GM19240 (cell line): ENCODE data around the gene PPP1R15A.
"Not testable (repeated sequence)": the region's sequence is repeated elsewhere in the genome, so short reads cannot be mapped to it uniquely, and the experiment has no call there.

Source experiments
- DNase-seq: peaks from one replicate; pipeline ENCODE4 v3.0.0; 2011; ENCODE audit warnings: low spot score; ENCODE audit not compliant: insufficient read length

The PPP1R15A gene

DNA sequence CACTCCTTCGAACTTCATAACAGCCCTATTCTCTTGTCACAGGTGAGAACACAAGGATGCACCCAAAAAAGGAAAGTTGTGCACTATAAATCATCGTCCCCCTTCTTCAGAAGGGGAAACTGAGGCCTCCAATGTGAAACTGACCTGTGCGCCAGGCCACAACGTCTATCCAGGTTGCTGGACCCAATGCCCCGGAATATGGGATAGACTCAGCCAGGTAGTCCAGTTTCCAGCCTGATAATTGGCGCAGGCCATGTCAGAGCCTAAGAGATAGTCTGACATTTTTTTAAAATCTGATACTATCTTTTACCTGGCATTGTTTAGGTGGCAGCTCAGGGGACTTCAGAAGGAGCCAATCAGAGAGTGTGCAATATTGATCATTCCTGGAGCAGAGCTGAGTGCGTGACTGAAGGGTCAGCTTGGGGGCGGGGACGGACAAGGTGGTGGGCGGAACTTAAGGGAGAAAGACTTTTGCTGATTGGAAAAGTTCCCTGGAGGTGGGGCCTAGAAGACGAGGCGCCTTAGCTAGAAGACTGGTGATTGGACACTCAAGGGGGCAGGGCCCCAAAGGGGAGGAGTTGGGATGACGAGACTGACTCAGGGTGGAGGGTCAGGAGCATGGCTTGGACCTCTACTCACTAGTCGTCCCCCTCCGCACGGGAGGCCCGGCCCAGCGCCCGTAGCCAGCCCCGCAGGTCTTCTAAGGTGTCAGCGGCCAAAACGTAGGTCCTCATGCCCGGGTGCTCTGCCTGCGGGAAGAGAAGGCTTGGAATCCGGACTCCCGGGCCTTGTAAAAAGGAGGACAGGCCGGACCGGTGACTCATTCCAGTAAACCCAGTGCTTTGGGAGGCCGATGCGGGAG is 12.3 kb upstream of the PPP1R15A start:
- no peak for DNase-seq

DNA sequence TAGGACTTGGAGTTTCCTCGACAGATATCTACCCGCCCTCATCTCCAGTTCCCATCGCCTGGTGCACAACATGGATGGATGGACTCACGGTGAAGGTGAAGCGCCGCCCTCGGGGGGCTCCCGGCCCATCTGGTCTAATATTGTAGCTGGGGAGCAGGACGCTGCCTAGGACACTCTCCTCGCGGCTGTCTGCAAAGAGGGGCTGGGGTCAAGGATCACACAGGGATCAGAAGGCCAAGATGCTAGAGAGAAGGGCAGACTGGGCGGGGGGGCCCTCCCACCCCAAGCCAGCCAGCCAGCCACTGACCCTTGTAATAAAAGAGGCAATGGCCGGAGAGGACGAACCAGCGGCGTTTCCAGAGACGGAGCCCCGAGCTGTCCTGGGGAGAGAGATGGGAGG is 10.9 kb upstream of the PPP1R15A start:
- no peak for DNase-seq

GRCh38 chr19:48862827-48863226 is 9.4 kb upstream of the PPP1R15A start:
- DNase-seq: no peak

- no peak for DNase-seq
Observed at GRCh38 chr19:48866692-48867091, 5.5 kb upstream of the PPP1R15A start.

DNA sequence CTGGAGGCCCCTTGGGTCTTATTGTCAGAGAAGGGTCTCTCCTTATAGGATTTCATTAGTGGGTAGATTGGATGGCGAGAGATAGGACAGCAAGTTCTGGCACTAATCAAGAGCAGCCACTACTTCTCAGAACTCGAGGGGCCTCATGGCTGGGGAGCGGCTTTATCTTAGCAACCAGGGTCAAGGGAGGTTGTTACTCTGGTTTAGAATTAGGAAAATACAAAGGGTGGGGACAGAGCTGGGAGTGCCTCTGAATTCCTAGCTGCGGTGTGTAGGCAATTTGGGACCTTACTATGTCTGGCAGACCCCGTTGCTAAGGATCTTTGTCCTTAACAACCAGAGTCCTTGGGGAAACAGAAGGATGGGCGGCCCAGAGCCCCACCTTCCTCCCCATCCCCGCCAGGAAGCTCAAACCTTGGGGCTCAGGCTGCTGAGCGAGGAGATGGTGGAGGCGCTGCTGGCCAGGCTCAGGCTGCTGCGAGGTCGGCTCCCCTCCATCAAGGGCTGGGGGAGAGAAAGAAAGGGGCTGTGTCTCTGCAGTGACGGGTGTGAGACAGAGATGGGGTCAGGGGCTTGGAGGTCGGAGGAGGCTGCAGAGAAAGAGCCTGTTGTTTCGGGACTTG is 5.0 kb upstream of the PPP1R15A start:
- no peak for DNase-seq

- no peak for DNase-seq
Observed at GRCh38 chr19:48867746-48868113, 4.5 kb upstream of the PPP1R15A start.

GRCh38 chr19:48868114-48868886 is 3.9 kb upstream of the PPP1R15A start, which contains the start of gene PLEKHA4:
Gene PLEKHA4, minus strand, starts transcription at chr19:48868617. Its CDS starts 997 bp downstream, at chr19:48867620.
- DNase-seq: no peak

- DNase-seq: no peak
Observed at GRCh38 chr19:48870048-48870447, 2.2 kb upstream of the PPP1R15A start.

DNA sequence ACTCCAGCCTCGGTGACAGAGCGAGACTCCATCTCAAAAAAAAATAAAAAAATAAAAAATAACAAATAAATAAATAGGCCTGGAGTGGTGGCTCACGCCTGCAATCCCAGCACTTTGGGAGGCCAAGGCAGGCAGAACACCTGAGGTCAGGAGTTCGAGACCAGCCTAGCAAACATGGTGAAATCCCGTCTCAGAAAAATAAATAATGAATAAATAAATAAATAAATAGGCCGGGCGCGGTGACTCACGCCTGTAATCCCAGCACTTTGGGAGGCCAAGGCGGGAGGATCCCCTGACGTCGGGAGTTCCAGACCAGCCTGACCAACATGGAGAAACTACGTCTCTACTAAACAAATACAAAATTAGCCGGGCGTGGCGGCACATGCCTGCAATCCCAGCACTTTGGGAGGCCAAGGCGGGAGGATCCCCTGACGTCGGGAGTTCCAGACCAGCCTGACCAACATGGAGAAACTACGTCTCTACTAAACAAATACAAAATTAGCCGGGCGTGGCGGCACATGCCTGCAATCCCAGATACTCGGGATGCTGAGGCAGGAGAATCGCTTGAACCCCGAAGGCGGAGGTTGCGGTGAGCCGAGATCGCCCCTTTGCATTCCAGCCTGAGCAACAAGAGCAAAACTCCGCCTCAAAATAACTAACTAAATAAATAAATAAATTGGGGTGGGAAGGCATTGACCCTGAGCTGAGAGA is 595 bp upstream of the PPP1R15A start:
- DNase-seq: not testable (repeated sequence)

- DNase-seq: no peak
Observed at GRCh38 chr19:48872884-48873475, 759 bp downstream of the PPP1R15A start.

DNA sequence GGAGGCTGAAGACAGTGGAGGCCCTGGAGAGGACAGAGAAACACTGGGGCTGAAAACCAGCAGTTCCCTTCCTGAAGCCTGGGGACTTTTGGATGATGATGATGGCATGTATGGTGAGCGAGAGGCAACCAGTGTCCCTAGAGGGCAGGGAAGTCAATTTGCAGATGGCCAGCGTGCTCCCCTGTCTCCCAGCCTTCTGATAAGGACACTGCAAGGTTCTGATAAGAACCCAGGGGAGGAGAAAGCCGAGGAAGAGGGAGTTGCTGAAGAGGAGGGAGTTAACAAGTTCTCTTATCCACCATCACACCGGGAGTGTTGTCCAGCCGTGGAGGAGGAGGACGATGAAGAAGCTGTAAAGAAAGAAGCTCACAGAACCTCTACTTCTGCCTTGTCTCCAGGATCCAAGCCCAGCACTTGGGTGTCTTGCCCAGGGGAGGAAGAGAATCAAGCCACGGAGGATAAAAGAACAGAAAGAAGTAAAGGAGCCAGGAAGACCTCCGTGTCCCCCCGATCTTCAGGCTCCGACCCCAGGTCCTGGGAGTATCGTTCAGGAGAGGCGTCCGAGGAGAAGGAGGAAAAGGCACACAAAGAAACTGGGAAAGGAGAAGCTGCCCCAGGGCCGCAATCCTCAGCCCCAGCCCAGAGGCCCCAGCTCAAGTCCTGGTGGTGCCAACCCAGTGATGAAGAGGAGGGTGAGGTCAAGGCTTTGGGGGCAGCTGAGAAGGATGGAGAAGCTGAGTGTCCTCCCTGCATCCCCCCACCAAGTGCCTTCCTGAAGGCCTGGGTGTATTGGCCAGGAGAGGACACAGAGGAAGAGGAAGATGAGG is 1.5 kb downstream of the PPP1R15A start:
- DNase-seq: no peak

- no peak for DNase-seq
Observed at GRCh38 chr19:48874303-48875135, 2.3 kb downstream of the PPP1R15A start.

DNA sequence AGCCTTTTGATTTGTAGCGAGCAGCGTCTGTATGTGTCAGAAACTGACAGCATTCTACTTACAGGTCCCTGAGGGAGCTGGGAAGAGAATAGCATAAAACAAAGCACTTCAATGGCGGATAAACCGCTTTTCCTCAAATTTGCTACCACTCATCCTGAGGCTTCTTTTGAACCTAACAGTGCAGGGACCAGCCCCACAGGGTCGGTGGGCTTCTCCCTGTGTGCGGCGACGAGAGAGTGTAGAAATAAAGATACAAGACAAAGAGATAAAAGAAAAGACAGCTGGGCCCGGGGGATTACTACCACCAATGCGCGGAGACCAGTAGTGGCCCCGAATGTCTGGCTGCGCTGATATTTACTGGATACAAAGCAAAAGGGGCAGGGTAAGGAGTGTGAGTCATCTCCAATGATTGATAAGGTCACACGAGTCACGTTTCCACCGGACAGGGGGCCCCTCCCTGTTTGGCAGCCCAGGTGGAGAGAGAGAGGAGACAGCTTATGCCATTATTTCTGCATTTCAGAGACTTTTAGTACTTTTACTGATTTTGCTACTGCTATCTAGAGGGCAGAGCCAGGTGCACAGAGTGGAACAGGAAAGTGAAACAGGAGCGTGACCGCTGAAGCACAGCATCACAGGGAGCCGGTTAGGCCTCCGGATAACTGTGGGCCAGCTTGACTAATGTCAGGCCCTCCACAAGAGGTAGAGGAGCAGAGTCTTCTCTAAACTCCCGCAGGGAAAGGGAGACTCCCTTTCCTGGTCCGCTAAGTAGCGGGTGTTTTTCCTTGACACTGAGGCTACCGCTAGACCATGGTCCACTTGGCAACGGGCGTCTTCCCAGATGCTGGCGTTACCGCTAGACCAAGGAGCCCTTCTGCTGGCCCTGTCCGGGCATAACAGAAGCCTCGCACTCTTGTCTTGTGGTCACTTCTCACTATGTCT is 4.1 kb downstream of the PPP1R15A start:
- DNase-seq: not testable (repeated sequence)

DNA sequence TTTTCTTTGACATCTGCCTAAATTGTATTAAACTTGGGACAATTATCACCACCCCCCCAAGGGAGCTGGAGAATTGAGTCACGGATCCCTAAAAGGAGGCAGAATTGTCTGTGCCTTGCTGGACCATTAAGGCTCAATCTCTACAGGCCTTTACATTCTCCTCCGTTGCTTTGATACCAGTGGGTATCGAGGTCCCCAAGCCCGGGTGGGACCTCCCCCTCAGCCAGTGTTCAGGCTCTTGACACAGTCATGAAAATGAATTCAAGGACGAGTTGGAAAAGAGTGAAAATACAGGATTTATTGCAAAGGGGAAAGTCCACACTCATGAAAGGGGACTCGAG is 5.6 kb downstream of the PPP1R15A start:
- DNase-seq: no peak

DNA sequence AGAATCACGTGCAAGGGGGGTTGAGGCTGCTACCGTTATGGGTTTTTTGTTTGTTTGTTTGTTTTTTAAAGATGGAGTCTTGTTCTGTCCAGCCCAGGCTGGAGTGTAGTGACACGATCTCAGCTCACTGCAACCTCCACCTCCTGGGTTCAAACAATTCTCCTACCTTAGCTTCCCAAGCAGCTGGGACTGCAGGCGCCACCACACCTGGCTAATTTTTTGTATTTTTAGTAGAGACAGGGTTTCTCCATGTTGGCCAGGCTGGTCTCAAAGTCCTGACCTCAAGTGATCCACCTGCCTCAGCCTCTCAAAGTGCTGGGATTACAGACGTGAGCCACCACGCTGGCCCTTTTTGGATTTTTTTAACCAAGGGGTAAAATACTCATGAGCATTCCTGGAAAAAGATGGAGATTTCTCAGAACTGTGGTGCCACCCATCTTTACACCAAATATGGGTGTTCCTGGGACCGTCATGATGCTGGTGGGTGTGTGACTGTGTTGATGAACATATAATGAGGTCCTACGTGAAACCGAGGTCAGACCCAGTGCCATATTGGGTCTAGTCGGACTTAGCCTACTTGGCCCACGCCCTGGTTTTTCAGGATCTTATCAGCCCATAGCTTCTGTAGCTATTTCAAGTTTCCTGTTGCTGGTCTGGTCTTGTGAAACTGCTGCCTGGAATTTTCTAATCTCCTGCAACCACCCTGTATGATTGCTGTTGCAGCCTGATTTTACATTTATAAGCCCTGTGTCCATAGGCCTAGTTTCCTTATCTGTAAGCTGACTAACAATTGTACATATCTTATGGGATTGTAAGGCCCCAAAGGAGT is 6.2 kb downstream of the PPP1R15A start:
- DNase-seq: no peak

DNA sequence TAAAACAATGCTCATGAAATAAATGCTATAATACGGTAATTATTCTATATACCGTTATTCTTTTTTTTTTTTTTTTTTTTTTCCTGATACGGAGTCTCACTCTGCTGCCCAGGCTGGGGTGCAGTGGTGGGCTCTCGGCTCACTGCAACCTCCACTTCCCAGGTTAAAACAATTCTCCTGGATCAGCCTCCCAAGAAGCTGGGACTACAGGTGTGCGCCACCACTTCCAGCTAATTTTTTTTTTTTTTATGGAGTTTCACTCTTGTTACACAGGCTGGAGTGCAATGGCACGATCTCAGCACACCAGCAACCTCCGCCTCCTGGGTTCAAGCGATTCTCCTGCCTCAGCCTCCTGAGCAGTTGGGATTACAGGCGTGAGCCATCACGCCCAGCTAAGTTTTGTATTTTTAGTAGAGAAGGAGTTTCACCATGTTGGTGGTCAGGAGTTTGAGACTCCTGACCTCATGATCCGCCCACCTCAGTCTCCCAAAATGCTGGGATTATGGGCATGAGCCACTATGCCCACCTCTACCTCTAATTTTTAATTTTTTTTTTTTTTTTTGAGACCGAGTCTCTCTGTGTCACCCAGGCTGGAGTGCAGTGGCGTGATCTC is 6.9 kb downstream of the PPP1R15A start:
- DNase-seq: no peak

DNA sequence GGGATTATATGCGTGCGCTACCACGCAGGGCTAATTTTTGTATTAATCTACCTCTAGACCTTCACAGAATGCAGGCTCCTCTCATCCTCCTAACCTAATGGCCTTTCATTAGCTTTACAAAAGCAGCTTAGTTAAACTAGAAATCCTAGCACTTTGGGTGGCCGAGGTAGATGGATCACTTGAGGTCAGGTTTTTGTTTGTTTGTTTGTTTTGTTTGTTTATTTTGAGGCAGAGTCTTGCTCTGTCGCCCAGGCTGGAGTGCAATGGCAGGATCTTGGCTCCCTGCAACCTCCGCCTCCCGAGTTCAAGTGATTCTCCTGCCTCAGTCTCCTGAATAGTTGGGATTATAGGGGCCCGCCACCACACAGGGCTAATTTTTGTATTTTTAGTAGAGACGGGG is 7.5 kb downstream of the PPP1R15A start:
- not testable (repeated sequence) for DNase-seq
